NT2/D1 (cell line): ENCODE results near the gene PRPF39.
A peak's percentile ranks its signal among the peaks of the same experiment; 100 is the strongest.

ENCODE experiments used
- DNase-seq: peaks from one replicate; pipeline ENCODE4 v3.0.0-alpha.2; 2011; ENCODE audit warnings: low read depth, low spot score
- H3K27me3 ChIP-seq: 2 replicates; pipeline ENCODE4 v1.6.0; 2011; ENCODE audit warnings: mild to moderate bottlenecking; ENCODE audit not compliant: insufficient read length, insufficient read depth
- H3K36me3 ChIP-seq: 2 replicates; pipeline ENCODE4 v1.6.1; 2011; ENCODE audit warnings: mild to moderate bottlenecking, low read length, mixed read lengths; ENCODE audit not compliant: insufficient read depth, insufficient read length
- H3K4me1 ChIP-seq: 2 replicates; pipeline ENCODE4 v1.5.1; 2011; ENCODE audit not compliant: insufficient read depth, insufficient read length
- H3K4me3 ChIP-seq: 2 replicates; pipeline ENCODE4 v1.5.1; 2011; ENCODE audit warnings: low read depth; ENCODE audit not compliant: insufficient read length
- H3K9ac ChIP-seq: 2 replicates; pipeline ENCODE4 v1.6.0; 2011; ENCODE audit warnings: low read depth; ENCODE audit not compliant: insufficient read length
- H3K9me3 ChIP-seq: 2 replicates; pipeline ENCODE4 v1.5.1; 2011; ENCODE audit warnings: mild to moderate bottlenecking, low read length; ENCODE audit not compliant: insufficient read depth
- SUZ12 ChIP-seq: IDR thresholded peaks from 2 replicates; pipeline ENCODE4 v1.6.1; 2011; ENCODE audit not compliant: insufficient read length, insufficient read depth; ENCODE audit errors: extremely low read depth
- YY1 ChIP-seq: IDR thresholded peaks from 2 replicates; pipeline ENCODE4 v1.6.1; 2011; ENCODE audit not compliant: insufficient read length, insufficient read depth
- ZNF274 ChIP-seq: IDR thresholded peaks from 2 replicates; pipeline ENCODE4 v1.6.1; 2011; ENCODE audit warnings: mild to moderate bottlenecking, low read depth, low read length

Gene PRPF39

GRCh38 chr14:45083976-45084722 is at the start of gene PRPF39:
Gene PRPF39 (plus strand): TSS chr14:45084116. CDS start chr14:45095240, 11,124 bp downstream.
- DNase-seq, result peak; percentile 70
- TF ChIP-seq ZNF274 (no peak), SUZ12 (no peak), YY1 (no peak)
- H3K4me1 ChIP-seq, result no peaks in the 10 kb centered on the region
- no peaks in the 10 kb centered on the region for H3K27me3 ChIP-seq
- peaks cover 2% of the 10 kb centered on the region for H3K36me3 ChIP-seq
- no peaks in the 10 kb centered on the region for H3K9me3 ChIP-seq
- H3K9ac ChIP-seq, result peak within 1 kb of the TSS; percentile 93
- peak within 1 kb of the TSS; percentile 70 for H3K4me3 ChIP-seq

- Histone ChIP-seq H3K9me3 (peaks cover 18% of the 10 kb centered on the region; the same call in 1 of the 2 replicates), H3K36me3 (peaks cover 18% of the 10 kb centered on the region)
- no peak for TF ChIP-seq ZNF274
- no peak for TF ChIP-seq YY1
- no peak for TF ChIP-seq SUZ12
Measured at GRCh38 chr14:45034730-45035129, 49.2 kb upstream of the PRPF39 start.

GRCh38 chr14:45038256-45038655 is 45.7 kb upstream of the PRPF39 start:
- DNase-seq, result no peak
- Histone ChIP-seq H3K4me1 (no peaks in the 10 kb centered on the region), H3K9ac (no peak overlapping the region), H3K36me3 (peaks cover 17% of the 10 kb centered on the region), H3K4me3 (no peak overlapping the region), H3K27me3 (no peaks in the 10 kb centered on the region), H3K9me3 (peaks cover 20% of the 10 kb centered on the region; the same call in 1 of the 2 replicates)
- TF ChIP-seq ZNF274 (no peak), YY1 (no peak), SUZ12 (no peak)

More at GRCh38 chr14:45034730-45035129, 49.2 kb upstream of the PRPF39 start:
- DNase-seq, result no peak
- Histone ChIP-seq H3K9ac (no peak overlapping the region), H3K4me1 (no peaks in the 10 kb centered on the region), H3K27me3 (no peaks in the 10 kb centered on the region), H3K4me3 (no peak overlapping the region)

GRCh38 chr14:45038865-45039264 is 45.1 kb upstream of the PRPF39 start:
- DNase-seq, result no peak
- peaks cover 20% of the 10 kb centered on the region; the same call in 1 of the 2 replicates for H3K9me3 ChIP-seq

GRCh38 chr14:45039390-45039789 is 44.5 kb upstream of the PRPF39 start:
- TF ChIP-seq SUZ12 (no peak), ZNF274 (no peak), YY1 (no peak)
- Histone ChIP-seq H3K9me3 (peaks cover 20% of the 10 kb centered on the region; the same call in 1 of the 2 replicates), H3K36me3 (peaks cover 15% of the 10 kb centered on the region), H3K4me1 (no peaks in the 10 kb centered on the region), H3K27me3 (no peaks in the 10 kb centered on the region), H3K9ac (no peak overlapping the region), H3K4me3 (no peak overlapping the region)
- no peak for DNase-seq

More at GRCh38 chr14:45038865-45039264, 45.1 kb upstream of the PRPF39 start:
- Histone ChIP-seq H3K4me1 (no peaks in the 10 kb centered on the region), H3K36me3 (peaks cover 16% of the 10 kb centered on the region), H3K9ac (no peak overlapping the region), H3K4me3 (no peak overlapping the region), H3K27me3 (no peaks in the 10 kb centered on the region)
- no peak for TF ChIP-seq YY1

- no peak for DNase-seq
- Histone ChIP-seq H3K27me3 (no peaks in the 10 kb centered on the region), H3K9me3 (peaks cover 20% of the 10 kb centered on the region; the same call in 1 of the 2 replicates), H3K4me1 (no peaks in the 10 kb centered on the region), H3K4me3 (no peak overlapping the region), H3K9ac (no peak overlapping the region), H3K36me3 (peaks cover 20% of the 10 kb centered on the region)
- TF ChIP-seq SUZ12, result no peak
Measured at GRCh38 chr14:45041641-45042040, 42.3 kb upstream of the PRPF39 start.

- Histone ChIP-seq H3K9ac (no peak overlapping the region), H3K4me1 (no peaks in the 10 kb centered on the region), H3K36me3 (peaks cover 8% of the 10 kb centered on the region), H3K4me3 (no peak overlapping the region), H3K27me3 (no peaks in the 10 kb centered on the region), H3K9me3 (peaks cover 2% of the 10 kb centered on the region; the same call in 1 of the 2 replicates)
- DNase-seq, result no peak
- TF ChIP-seq SUZ12 (no peak), YY1 (no peak), ZNF274 (no peak)
Measured at GRCh38 chr14:45044638-45045037, 39.3 kb upstream of the PRPF39 start.

- DNase-seq, result no peak
- no peak overlapping the region for H3K4me3 ChIP-seq
- no peak overlapping the region for H3K9ac ChIP-seq
- H3K4me1 ChIP-seq, result no peaks in the 10 kb centered on the region
- TF ChIP-seq ZNF274, result no peak
- peaks cover 10% of the 10 kb centered on the region for H3K36me3 ChIP-seq
- H3K27me3 ChIP-seq, result no peaks in the 10 kb centered on the region
- H3K9me3 ChIP-seq, result no peaks in the 10 kb centered on the region
Measured at GRCh38 chr14:45048385-45048784, 35.5 kb upstream of the PRPF39 start.
